ENCODE measurements around the gene AKAP13.

The AKAP13 gene

DNA sequence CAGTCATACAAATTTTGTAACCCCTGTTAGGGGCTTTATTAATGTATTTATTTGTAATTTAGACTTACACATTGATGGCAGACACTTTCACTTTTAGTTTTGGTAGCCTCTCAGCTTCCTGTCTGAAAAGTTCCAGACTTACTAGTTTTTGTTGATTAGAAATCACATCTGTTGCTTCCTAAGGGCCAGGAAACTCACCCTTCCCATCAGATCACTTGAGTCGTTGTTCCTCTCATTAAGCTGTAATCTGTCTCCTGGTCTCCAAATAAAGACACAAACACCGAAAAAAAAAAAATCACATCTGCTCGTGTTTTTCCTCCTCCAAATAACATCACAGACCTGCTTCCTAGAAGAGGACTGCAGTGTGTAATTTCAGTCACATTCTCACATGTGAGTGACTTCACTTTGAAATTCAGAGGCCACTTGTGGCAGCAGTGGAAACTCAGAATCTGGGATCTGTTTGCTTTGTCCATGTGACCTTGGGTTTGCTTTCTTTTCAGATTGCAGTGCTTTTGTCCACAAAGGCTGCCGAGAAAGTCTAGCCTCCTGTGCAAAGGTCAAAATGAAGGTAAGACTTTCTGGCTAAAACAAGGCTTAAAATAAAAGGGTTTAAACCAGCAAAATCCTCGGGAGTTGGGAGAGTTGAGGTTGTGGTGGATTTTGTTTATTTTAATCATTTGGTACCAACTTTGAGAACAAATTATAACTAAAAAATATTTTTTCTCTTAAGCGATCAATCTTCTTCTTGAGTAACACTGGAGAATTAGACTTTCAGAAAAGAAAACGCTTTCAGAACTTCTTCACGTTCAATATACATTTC, 327.3 kb downstream of the AKAP13 start:
- Histone ChIP-seq H3K9ac (ENCODE audit: low read length) (peak overlapping the region; percentile 78), H3K4me2 (ENCODE audit: low read length) (peak overlapping the region; percentile 88), H2AFZ (ENCODE audit: low read depth, low read length) (peak overlapping the region; percentile 14; the same call in 1 of the 2 replicates), H3K27me3 (ENCODE audit: low read depth, low read length) (no peaks in the 10 kb centered on the region), H3K79me2 (ENCODE audit: low read length) (peaks cover 48% of the 10 kb centered on the region), H3K9me3 (ENCODE audit: insufficient read depth, low read length) (no peaks in the 10 kb centered on the region), H3K36me3 (replicated peaks; ENCODE audit: low read depth, low read length) (peaks cover 24% of the 10 kb centered on the region), H3K4me3 (ENCODE audit: low read length) (peak overlapping the region; percentile 65), H4K20me1 (ENCODE audit: insufficient read depth, low read length) (no peaks in the 10 kb centered on the region), H3K27ac (ENCODE audit: low read length) (peak overlapping the region; percentile 88), H3K4me1 (ENCODE audit: low read length) (peaks cover 88% of the 10 kb centered on the region)
- TF ChIP-seq, protein P1, sequence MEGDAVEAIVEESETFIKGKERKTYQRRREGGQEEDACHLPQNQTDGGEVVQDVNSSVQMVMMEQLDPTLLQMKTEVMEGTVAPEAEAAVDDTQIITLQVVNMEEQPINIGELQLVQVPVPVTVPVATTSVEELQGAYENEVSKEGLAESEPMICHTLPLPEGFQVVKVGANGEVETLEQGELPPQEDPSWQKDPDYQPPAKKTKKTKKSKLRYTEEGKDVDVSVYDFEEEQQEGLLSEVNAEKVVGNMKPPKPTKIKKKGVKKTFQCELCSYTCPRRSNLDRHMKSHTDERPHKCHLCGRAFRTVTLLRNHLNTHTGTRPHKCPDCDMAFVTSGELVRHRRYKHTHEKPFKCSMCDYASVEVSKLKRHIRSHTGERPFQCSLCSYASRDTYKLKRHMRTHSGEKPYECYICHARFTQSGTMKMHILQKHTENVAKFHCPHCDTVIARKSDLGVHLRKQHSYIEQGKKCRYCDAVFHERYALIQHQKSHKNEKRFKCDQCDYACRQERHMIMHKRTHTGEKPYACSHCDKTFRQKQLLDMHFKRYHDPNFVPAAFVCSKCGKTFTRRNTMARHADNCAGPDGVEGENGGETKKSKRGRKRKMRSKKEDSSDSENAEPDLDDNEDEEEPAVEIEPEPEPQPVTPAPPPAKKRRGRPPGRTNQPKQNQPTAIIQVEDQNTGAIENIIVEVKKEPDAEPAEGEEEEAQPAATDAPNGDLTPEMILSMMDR (IDR thresholded peaks at IDR 0.05; ENCODE audit: low read depth, low read length): no peak
- no peak for TF ChIP-seq EZH2phosphoT487 (IDR thresholded peaks at IDR 0.05; ENCODE audit: low read depth)

DNA sequence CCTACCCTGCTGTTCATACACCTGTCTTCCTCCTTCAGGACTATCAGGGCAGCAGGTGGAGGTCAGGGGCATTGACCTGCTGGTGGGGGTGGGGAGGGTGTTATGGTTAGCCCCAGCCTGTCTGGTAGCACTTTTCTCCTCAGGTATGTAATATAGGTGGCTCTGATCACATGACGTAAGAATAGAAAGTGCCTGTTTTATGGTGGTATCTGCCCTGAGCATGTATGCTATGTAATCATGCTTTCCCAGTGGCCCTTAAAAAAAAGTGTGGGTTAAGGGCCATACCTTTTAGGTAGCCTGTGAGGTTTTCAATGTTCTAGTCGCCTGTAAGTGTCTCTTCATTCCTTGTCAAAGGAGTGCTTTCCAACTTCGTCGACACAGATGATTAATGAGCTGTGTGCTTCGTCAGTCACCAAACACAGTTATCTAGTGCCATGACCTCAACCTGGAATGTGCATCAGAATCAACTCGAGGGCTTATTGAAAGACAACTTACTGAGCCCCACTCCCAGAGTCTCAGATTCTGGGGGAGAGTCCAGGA, 328.1 kb downstream of the AKAP13 start:
- Histone ChIP-seq H3K79me2 (ENCODE audit: low read length) (peaks cover 45% of the 10 kb centered on the region), H3K36me3 (replicated peaks; ENCODE audit: low read depth, low read length) (peaks cover 30% of the 10 kb centered on the region)
- TF ChIP-seq, protein P1 (IDR thresholded peaks at IDR 0.05; ENCODE audit: low read depth, low read length): no peak
- TF ChIP-seq EZH2phosphoT487 (IDR thresholded peaks at IDR 0.05; ENCODE audit: low read depth): no peak

DNA sequence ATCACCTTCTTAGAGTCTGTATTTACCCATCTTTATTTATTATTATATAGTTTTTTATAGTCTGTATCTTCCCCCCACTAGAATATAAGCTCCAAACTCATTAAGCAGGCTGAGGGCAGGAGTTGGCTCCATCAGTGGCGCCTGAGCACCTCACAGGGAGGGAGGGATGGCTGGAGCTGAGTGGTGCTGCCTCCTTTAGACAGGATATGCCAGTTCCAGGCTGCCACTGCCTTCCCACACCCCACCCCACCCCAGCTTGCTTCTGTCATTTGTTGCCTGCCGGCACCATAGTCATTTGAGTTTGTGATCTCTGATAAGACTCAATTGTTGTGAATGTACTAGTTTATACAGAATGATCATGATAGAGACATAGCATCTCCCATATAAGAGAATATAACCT, 328.8 kb downstream of the AKAP13 start:
- Histone ChIP-seq H4K20me1 (ENCODE audit: insufficient read depth, low read length) (no peaks in the 10 kb centered on the region), H3K27ac (ENCODE audit: low read length) (0 out of 2 replicates have a peak overlapping the region, but pooled peaks have one; percentile 21), H3K36me3 (replicated peaks; ENCODE audit: low read depth, low read length) (peaks cover 35% of the 10 kb centered on the region), H3K27me3 (ENCODE audit: low read depth, low read length) (no peaks in the 10 kb centered on the region), H3K79me2 (ENCODE audit: low read length) (peaks cover 41% of the 10 kb centered on the region), H3K4me1 (ENCODE audit: low read length) (peaks cover 74% of the 10 kb centered on the region), H3K4me3 (ENCODE audit: low read length) (no peak overlapping the region), H2AFZ (ENCODE audit: low read depth, low read length) (no peak overlapping the region), H3K9ac (ENCODE audit: low read length) (no peak overlapping the region), H3K9me3 (ENCODE audit: insufficient read depth, low read length) (no peaks in the 10 kb centered on the region), H3K4me2 (ENCODE audit: low read length) (no peak overlapping the region)
- no peak for TF ChIP-seq EZH2phosphoT487 (IDR thresholded peaks at IDR 0.05; ENCODE audit: low read depth)
- TF ChIP-seq, protein P1 (IDR thresholded peaks at IDR 0.05; ENCODE audit: low read depth, low read length): no peak

More for the DNA sequence above, 328.1 kb downstream of the AKAP13 start:
- H3K27me3 ChIP-seq (ENCODE audit: low read depth, low read length): no peaks in the 10 kb centered on the region
- H3K9ac ChIP-seq (ENCODE audit: low read length): peak overlapping the region; percentile 78
- H3K4me1 ChIP-seq (ENCODE audit: low read length): peaks cover 80% of the 10 kb centered on the region
- peak overlapping the region; percentile 65 for H3K4me3 ChIP-seq (ENCODE audit: low read length)
- no peaks in the 10 kb centered on the region for H3K9me3 ChIP-seq (ENCODE audit: insufficient read depth, low read length)
- no peak overlapping the region for H2AFZ ChIP-seq (ENCODE audit: low read depth, low read length)
- H3K27ac ChIP-seq (ENCODE audit: low read length): peak overlapping the region; percentile 88
- H3K4me2 ChIP-seq (ENCODE audit: low read length): peak overlapping the region; percentile 88
- no peaks in the 10 kb centered on the region for H4K20me1 ChIP-seq (ENCODE audit: insufficient read depth, low read length)

DNA sequence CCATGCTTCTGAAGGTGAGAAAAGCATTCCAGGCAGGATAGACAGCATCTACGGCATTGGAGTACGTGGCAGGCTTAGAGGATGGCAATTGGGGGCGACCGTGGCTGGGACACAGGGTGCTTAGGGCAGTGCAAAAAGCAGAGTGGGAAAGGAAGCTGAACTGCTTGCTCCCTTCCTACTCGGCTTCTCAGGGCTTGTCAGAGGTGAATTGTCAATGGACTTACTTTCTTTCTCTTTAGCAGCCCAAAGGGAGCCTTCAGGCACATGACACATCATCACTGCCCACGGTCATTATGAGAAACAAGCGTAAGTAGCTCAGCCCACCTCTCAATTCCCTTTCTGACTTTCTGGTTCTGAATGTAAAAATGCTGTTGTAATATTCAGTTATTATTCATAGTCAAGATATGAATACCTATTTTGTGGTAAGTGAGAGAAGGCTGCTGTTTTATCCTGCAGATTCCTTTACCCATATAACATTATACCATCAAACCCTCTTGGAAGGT, 330.0 kb downstream of the AKAP13 start:
- no peaks in the 10 kb centered on the region for H4K20me1 ChIP-seq (ENCODE audit: insufficient read depth, low read length)
- peak overlapping the region; percentile 95 for H3K27ac ChIP-seq (ENCODE audit: low read length)
- peak overlapping the region; percentile 68 for H3K4me3 ChIP-seq (ENCODE audit: low read length)
- peak overlapping the region; percentile 75 for H3K9ac ChIP-seq (ENCODE audit: low read length)
- H3K79me2 ChIP-seq (ENCODE audit: low read length): peaks cover 33% of the 10 kb centered on the region
- H3K36me3 ChIP-seq (replicated peaks; ENCODE audit: low read depth, low read length): peaks cover 39% of the 10 kb centered on the region
- no peak overlapping the region for H2AFZ ChIP-seq (ENCODE audit: low read depth, low read length)
- TF ChIP-seq, protein P1 (IDR thresholded peaks at IDR 0.05; ENCODE audit: low read depth, low read length): no peak
- 0 out of 2 replicates have a peak, but pooled peaks have one; percentile 39 for TF ChIP-seq EZH2phosphoT487 (IDR thresholded peaks at IDR 0.05; ENCODE audit: low read depth)
- peak overlapping the region; percentile 88 for H3K4me2 ChIP-seq (ENCODE audit: low read length)
- H3K4me1 ChIP-seq (ENCODE audit: low read length): peaks cover 64% of the 10 kb centered on the region
- no peaks in the 10 kb centered on the region for H3K27me3 ChIP-seq (ENCODE audit: low read depth, low read length)
- no peaks in the 10 kb centered on the region for H3K9me3 ChIP-seq (ENCODE audit: insufficient read depth, low read length)

All from OCI-LY3 (cell line).